Rectal smooth muscle tissue (tissue), 1 donor: Measurements from ENCODE around the gene SPATA24.
"Not testable (repeated sequence)": the region's sequence is repeated elsewhere in the genome, so short reads cannot be mapped to it uniquely, and the experiment has no call there.

ENCODE experiments used
- H3K27ac ChIP-seq: one replicate; pipeline ENCODE4 v1.7.0; 2013; ENCODE audit warnings: low read depth, low read length, inconsistent platforms
- H3K27me3 ChIP-seq: one replicate; pipeline ENCODE4 v1.7.0; 2013; ENCODE audit warnings: low read length; ENCODE audit not compliant: control insufficient read depth, insufficient read depth
- H3K36me3 ChIP-seq: one replicate; pipeline ENCODE4 v1.7.0; 2013; ENCODE audit warnings: low read length; ENCODE audit not compliant: control insufficient read depth, insufficient read depth
- H3K4me1 ChIP-seq: one replicate; pipeline ENCODE4 v1.7.0; 2013; ENCODE audit warnings: low read length; ENCODE audit not compliant: control insufficient read depth, insufficient read depth
- H3K4me3 ChIP-seq: one replicate; pipeline ENCODE4 v1.7.0; 2013; ENCODE audit warnings: low read length
- H3K9ac ChIP-seq: one replicate; pipeline ENCODE4 v1.7.0; 2013; ENCODE audit warnings: low read length

Gene SPATA24

GRCh38 chr5:139364466-139364865 lies 39.4 kb downstream of the SPATA24 start:
- no peak overlapping the region for H3K4me3 ChIP-seq
- H3K36me3 ChIP-seq, result peaks cover 12% of the 10 kb centered on the region
- no peak overlapping the region for H3K27ac ChIP-seq
- no peaks in the 10 kb centered on the region for H3K27me3 ChIP-seq
- no peak overlapping the region for H3K9ac ChIP-seq
- no peaks in the 10 kb centered on the region for H3K4me1 ChIP-seq

GRCh38 chr5:139363937-139364336 lies 40.0 kb downstream of the SPATA24 start:
- H3K4me3 ChIP-seq, result no peak overlapping the region
- H3K36me3 ChIP-seq, result peaks cover 12% of the 10 kb centered on the region
- H3K4me1 ChIP-seq, result no peaks in the 10 kb centered on the region
- no peak overlapping the region for H3K9ac ChIP-seq
- no peaks in the 10 kb centered on the region for H3K27me3 ChIP-seq
- no peak overlapping the region for H3K27ac ChIP-seq

GRCh38 chr5:139361835-139362429 lies 42.0 kb downstream of the SPATA24 start:
- no peak overlapping the region for H3K4me3 ChIP-seq
- no peaks in the 10 kb centered on the region for H3K4me1 ChIP-seq
- no peaks in the 10 kb centered on the region for H3K27me3 ChIP-seq
- no peak overlapping the region for H3K27ac ChIP-seq
- H3K36me3 ChIP-seq, result peaks cover 12% of the 10 kb centered on the region
- H3K9ac ChIP-seq, result no peak overlapping the region

- H3K36me3 ChIP-seq, result peaks cover 12% of the 10 kb centered on the region
- no peak overlapping the region for H3K27ac ChIP-seq
- no peak overlapping the region for H3K4me3 ChIP-seq
- H3K4me1 ChIP-seq, result no peaks in the 10 kb centered on the region
- H3K27me3 ChIP-seq, result no peaks in the 10 kb centered on the region
- no peak overlapping the region for H3K9ac ChIP-seq
These were observed 43.5 kb downstream of the SPATA24 start for GRCh38 chr5:139360384-139360783.

DNA sequence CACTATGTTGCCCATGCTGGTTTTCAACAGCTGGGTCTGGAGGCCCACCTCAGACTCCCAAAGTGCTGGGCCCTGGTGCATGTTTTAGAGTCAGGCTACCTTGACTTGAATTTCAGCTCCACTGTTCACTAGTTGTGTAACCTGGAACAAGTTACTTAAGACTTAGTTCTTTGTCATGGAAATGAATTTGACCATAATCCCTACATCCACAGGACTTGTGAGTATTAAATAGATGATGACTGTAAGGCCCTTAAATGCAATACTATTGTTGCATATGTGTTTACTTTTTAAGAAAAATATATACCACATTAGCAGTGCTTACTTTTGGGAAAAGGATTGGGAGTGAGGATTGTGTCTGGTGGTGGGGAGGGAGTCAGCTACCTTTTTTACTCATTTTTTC lies 45.8 kb downstream of the SPATA24 start:
- Histone ChIP-seq H3K4me3 (no peak overlapping the region), H3K36me3 (no peaks in the 10 kb centered on the region), H3K27ac (no peak overlapping the region), H3K4me1 (no peaks in the 10 kb centered on the region), H3K27me3 (no peaks in the 10 kb centered on the region), H3K9ac (no peak overlapping the region)

DNA sequence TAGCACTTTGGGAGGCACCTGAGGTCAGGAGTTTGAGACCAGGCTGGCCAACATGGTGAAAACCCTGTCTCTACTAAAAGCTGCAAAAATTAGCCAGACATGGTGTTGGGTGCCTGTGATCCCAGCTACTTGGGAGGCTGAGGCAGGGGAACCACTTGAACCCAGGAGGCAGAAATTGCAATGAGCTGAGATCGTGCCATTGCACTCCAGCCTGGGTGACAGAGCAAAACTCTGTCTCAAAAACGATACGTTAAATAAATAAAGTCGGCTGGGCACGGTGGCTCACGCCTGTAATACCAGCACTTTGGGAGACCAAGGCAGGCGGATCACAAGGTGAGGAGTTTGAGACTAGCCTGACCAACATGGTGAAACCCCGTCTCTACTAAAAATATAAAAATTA lies 48.0 kb downstream of the SPATA24 start:
- H3K36me3 ChIP-seq, H3K27ac ChIP-seq, H3K27me3 ChIP-seq, H3K4me1 ChIP-seq, H3K9ac ChIP-seq, H3K4me3 ChIP-seq: not testable (repeated sequence)

DNA sequence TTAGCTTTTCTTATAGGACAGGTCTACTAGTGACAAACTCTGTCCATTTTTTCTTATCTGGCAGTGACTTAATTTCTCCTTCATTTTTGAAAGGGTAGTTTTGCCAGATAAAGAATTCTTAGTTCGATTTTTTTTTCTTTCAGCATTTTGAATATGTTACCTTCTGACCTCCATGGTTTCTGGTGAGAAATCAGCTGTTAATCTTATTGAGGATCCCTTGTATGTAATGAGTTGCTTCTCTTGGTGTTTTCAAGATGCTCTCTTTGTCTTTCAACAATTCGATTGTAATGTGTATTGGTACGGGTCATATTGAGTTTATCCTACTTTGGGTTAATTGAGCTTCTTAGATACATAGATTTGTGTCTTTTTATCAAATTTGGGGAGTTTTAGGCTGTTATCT lies 49.7 kb downstream of the SPATA24 start:
- Histone ChIP-seq H3K4me3 (no peak overlapping the region), H3K4me1 (no peaks in the 10 kb centered on the region), H3K9ac (no peak overlapping the region), H3K27me3 (no peaks in the 10 kb centered on the region), H3K27ac (no peak overlapping the region), H3K36me3 (no peaks in the 10 kb centered on the region)

GRCh38 chr5:139347863-139348262 lies 56.0 kb downstream of the SPATA24 start:
- not testable (repeated sequence) for H3K27ac ChIP-seq, H3K9ac ChIP-seq, H3K4me1 ChIP-seq, H3K36me3 ChIP-seq, H3K27me3 ChIP-seq, H3K4me3 ChIP-seq
